K562 (cell line): ENCODE measurements around the gene MDK. TPM values are rescaled to one million over a fixed set of nuclear protein-coding genes. Genes with fewer than 3 reads are reported as not detected.
A peak's percentile ranks its signal among the peaks of the same experiment; 100 is the strongest.

ENCODE experiments used
- ARNT ChIP-seq, 2 experiments: fragments of 450-650 bp; IDR thresholded peaks; 2 replicates each; pipeline ENCODE4 v1.6.1; 2016; ENCODE audit warnings: mild to moderate bottlenecking in 1 of 2
- CXXC5 ChIP-seq: fragments of 250-450 bp; sonication (Bioruptor Pico); IDR thresholded peaks from 2 replicates; pipeline ENCODE4 v1.8.0; 2022; ENCODE audit warnings: inconsistent platforms, mild to moderate bottlenecking, moderate library complexity
- KDM1A ChIP-seq, 2 experiments: fragments of 450-650 bp; IDR thresholded peaks; 2 replicates each; pipeline ENCODE4 v1.6.1; 2016; ENCODE audit warnings: mild to moderate bottlenecking in 2 of 2
- LEF1 ChIP-seq: fragments of 450-650 bp; IDR thresholded peaks from 2 replicates; pipeline ENCODE4 v1.6.1; 2016; ENCODE audit warnings: mild to moderate bottlenecking
- MAZ ChIP-seq, 2 experiments: fragments of 450-650 bp in 1 of 2; sonication (generic) in 1 of 2; formaldehyde crosslinking; IDR thresholded peaks in 1 of 2; conservative IDR thresholded peaks in 1 of 2; 2 replicates each; pipeline versions ENCODE4 v1.4.0 to v1.5.0; 2020; ENCODE audit warnings: mild to moderate bottlenecking in 1 of 2, missing genetic modification reagents in 1 of 2
- NR4A1 ChIP-seq, 2 experiments: fragments of 250-450 bp in 1 of 2; fragments of 450-650 bp in 1 of 2; sonication (Bioruptor Pico) in 1 of 2; IDR thresholded peaks; 2 replicates each; pipeline versions ENCODE4 v1.4.0 to v1.6.1; 2016 to 2020; ENCODE audit warnings: mild to moderate bottlenecking in 2 of 2, missing compliant biosample characterization in 1 of 2, missing genetic modification characterization in 1 of 2, moderate library complexity in 1 of 2
- SREBF2 ChIP-seq: sonication (generic); formaldehyde crosslinking; IDR thresholded peaks from 2 replicates; pipeline ENCODE4 v1.4.0; 2020; ENCODE audit warnings: mild to moderate bottlenecking, missing genetic modification reagents
- ZNF316 ChIP-seq: fragments of 450-650 bp; IDR thresholded peaks from 2 replicates; pipeline ENCODE4 v1.6.1; 2016
- polyA plus RNA-seq, 8 experiments: library from polyadenylated mRNA; depleted of rRNA in 4 of 8; stranded (reverse) in 5 of 8; unstranded in 3 of 8; fragments of >200 nt; fragmentation: Nextera tagmentation in 2 of 8; fragmentation: Illumina TruSeq in 1 of 8; extraction: Ambion mirVana in 2 of 8; extraction: Trizol in 1 of 8; gene quantifications; 2 replicates each; pipeline versions ENCODE4 v1.2.1 to v1.2.3, GENCODE V29; 2011 to 2014; ENCODE audit warnings: inconsistent platforms in 1 of 8, missing spikeins in 1 of 8
- total RNA-seq, 7 experiments: library from RNA; depleted of rRNA in 6 of 7; stranded (reverse); fragments of >200 nt in 6 of 7; fragmentation: Illumina TruSeq in 2 of 7; extraction: Trizol in 2 of 7; gene quantifications; 2 replicates each; pipeline versions ENCODE4 v1.2.1 to v1.2.3, GENCODE V29; 2011 to 2021; ENCODE audit warnings: low replicate concordance in 1 of 7
- TF ChIP-seq, protein P1 (sequence below): fragments of 200-800 bp; sonication (Bioruptor generic); IDR thresholded peaks from 2 replicates; pipeline ENCODE4 v1.6.1; 2017; ENCODE audit warnings: missing genetic modification characterization, missing compliant biosample characterization
- TF ChIP-seq, protein P2 (sequence below): fragments of 450-650 bp; formaldehyde crosslinking; IDR thresholded peaks from 2 replicates; pipeline ENCODE4 v1.4.0; 2022; ENCODE audit warnings: mild to moderate bottlenecking, moderate library complexity
- TF ChIP-seq, protein P3 (sequence below), 2 experiments: IDR thresholded peaks; 2 replicates each; pipeline ENCODE4 v1.6.1; 2011; ENCODE audit warnings: borderline replicate concordance in 1 of 2, control low read depth in 1 of 2, low read depth in 1 of 2, low read length in 1 of 2, mild to moderate bottlenecking in 1 of 2, mixed read lengths in 1 of 2, moderate library complexity in 1 of 2; ENCODE audit not compliant: insufficient read depth in 1 of 2, insufficient read length in 1 of 2, poor library complexity in 1 of 2, severe bottlenecking in 1 of 2; ENCODE audit errors: extremely low read depth in 1 of 2
- TF ChIP-seq, protein P4 (sequence below), 2 experiments: fragments of 150-350 bp in 1 of 2; IDR thresholded peaks; 2 replicates each; pipeline ENCODE4 v1.6.1; 2012 to 2016; ENCODE audit warnings: low read depth in 2 of 2, low read length in 2 of 2, mild to moderate bottlenecking in 1 of 2, moderate library complexity in 1 of 2
- TF ChIP-seq, protein P5 (sequence below): sonication (generic); formaldehyde crosslinking; IDR thresholded peaks from 2 replicates; pipeline ENCODE4 v1.8.1; 2023; ENCODE audit warnings: mild to moderate bottlenecking, missing genetic modification reagents
- TF ChIP-seq, protein P6 (sequence below), 2 experiments: fragments of 250-450 bp in 1 of 2; fragments of 450-650 bp in 1 of 2; sonication (Bioruptor Pico) in 1 of 2; IDR thresholded peaks; 2 replicates each; pipeline versions ENCODE4 v1.6.1 to v1.8.0; 2016 to 2021; ENCODE audit warnings: mild to moderate bottlenecking in 2 of 2, moderate library complexity in 2 of 2, missing compliant biosample characterization in 1 of 2, missing genetic modification characterization in 1 of 2

MDK gene
- total and polyA plus RNA-seq, 9 of the 15 experiments (the other 6 are each of a cell fraction or from before 2014, with no cell fraction given) = 20.7 to 700 (median 350) TPM

DNA sequence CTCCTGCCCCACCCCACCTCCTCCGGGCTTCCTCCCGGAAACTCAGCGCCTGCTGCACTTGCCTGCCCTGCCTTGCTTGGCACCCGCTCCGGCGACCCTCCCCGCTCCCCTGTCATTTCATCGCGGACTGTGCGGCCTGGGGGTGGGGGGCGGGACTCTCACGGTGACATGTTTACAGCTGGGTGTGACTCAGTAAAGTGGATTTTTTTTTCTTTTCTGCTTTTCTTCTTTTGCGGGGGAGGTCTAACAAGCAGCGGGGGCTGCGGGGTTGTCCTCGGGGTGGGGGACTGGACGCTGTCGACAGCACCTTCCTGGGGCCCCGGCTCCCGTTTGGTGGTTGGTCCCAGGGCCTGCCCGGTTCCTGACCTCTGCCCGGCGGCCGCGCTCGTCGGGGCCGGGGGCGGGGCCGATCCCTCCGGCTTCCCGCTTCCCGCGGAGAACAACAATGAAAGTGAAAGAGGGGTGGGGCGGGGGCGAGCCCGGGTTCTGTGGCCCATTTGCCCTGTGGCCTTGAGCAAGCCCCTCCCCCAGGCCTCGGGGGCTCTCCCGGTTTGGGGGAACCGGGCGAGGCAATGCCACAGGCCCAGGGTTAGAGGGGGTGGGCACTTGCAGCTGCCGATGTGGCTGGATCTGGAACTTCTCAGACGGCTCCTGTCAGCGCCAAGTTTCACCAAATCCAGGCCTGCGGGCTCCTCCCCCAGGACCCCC, 975 bp upstream of the MDK start (continued):
- TF ChIP-seq, protein P1, sequence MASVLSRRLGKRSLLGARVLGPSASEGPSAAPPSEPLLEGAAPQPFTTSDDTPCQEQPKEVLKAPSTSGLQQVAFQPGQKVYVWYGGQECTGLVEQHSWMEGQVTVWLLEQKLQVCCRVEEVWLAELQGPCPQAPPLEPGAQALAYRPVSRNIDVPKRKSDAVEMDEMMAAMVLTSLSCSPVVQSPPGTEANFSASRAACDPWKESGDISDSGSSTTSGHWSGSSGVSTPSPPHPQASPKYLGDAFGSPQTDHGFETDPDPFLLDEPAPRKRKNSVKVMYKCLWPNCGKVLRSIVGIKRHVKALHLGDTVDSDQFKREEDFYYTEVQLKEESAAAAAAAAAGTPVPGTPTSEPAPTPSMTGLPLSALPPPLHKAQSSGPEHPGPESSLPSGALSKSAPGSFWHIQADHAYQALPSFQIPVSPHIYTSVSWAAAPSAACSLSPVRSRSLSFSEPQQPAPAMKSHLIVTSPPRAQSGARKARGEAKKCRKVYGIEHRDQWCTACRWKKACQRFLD (CRISPR knock-in tag) = 0 out of 2 replicates have a peak, but pooled peaks have one; percentile 4
- no peak for TF ChIP-seq SREBF2
- no peak for TF ChIP-seq KDM1A (IDR thresholded peaks at IDR 0.05)
- TF ChIP-seq, protein P2, sequence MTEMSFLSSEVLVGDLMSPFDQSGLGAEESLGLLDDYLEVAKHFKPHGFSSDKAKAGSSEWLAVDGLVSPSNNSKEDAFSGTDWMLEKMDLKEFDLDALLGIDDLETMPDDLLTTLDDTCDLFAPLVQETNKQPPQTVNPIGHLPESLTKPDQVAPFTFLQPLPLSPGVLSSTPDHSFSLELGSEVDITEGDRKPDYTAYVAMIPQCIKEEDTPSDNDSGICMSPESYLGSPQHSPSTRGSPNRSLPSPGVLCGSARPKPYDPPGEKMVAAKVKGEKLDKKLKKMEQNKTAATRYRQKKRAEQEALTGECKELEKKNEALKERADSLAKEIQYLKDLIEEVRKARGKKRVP (CRISPR knock-in tag) = no peak
- TF ChIP-seq CXXC5 = peak; percentile 66
- TF ChIP-seq MAZ (CRISPR knock-in tag; conservative IDR thresholded peaks at IDR 0.05 in 1 of 2, IDR thresholded peaks at IDR 0.05 in 1 of 2) = peak in 1 of 2 experiments; percentile 81; a peak in 2 of 4 replicates
- TF ChIP-seq ARNT (IDR thresholded peaks at IDR 0.05) = 0 out of 4 replicates have a peak, but pooled peaks of 1 of the 2 experiments have one; percentile 46
- TF ChIP-seq, protein P3, sequence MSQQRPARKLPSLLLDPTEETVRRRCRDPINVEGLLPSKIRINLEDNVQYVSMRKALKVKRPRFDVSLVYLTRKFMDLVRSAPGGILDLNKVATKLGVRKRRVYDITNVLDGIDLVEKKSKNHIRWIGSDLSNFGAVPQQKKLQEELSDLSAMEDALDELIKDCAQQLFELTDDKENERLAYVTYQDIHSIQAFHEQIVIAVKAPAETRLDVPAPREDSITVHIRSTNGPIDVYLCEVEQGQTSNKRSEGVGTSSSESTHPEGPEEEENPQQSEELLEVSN (IDR thresholded peaks at IDR 0.05; ENCODE audit: borderline replicate concordance in 1 of 2, extremely low read depth in 1 of 2, insufficient read depth in 1 of 2, insufficient read length in 1 of 2, low read depth in 1 of 2, low read length in 1 of 2, poor library complexity in 1 of 2, severe bottlenecking in 1 of 2) = peak in 1 of 2 experiments; percentile 62
- no peak for TF ChIP-seq NR4A1 (CRISPR knock-in tag; IDR thresholded peaks at IDR 0.05)
- no peak for TF ChIP-seq NR4A1 (tag; IDR thresholded peaks at IDR 0.05)
- TF ChIP-seq, protein P4, sequence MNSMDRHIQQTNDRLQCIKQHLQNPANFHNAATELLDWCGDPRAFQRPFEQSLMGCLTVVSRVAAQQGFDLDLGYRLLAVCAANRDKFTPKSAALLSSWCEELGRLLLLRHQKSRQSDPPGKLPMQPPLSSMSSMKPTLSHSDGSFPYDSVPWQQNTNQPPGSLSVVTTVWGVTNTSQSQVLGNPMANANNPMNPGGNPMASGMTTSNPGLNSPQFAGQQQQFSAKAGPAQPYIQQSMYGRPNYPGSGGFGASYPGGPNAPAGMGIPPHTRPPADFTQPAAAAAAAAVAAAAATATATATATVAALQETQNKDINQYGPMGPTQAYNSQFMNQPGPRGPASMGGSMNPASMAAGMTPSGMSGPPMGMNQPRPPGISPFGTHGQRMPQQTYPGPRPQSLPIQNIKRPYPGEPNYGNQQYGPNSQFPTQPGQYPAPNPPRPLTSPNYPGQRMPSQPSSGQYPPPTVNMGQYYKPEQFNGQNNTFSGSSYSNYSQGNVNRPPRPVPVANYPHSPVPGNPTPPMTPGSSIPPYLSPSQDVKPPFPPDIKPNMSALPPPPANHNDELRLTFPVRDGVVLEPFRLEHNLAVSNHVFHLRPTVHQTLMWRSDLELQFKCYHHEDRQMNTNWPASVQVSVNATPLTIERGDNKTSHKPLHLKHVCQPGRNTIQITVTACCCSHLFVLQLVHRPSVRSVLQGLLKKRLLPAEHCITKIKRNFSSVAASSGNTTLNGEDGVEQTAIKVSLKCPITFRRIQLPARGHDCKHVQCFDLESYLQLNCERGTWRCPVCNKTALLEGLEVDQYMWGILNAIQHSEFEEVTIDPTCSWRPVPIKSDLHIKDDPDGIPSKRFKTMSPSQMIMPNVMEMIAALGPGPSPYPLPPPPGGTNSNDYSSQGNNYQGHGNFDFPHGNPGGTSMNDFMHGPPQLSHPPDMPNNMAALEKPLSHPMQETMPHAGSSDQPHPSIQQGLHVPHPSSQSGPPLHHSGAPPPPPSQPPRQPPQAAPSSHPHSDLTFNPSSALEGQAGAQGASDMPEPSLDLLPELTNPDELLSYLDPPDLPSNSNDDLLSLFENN (IDR thresholded peaks at IDR 0.05; ENCODE audit: low read depth in 2 of 2, low read length in 2 of 2) = peak in 1 of 2 experiments; percentile 17; a peak in 1 of 4 replicates
- TF ChIP-seq, protein P5, sequence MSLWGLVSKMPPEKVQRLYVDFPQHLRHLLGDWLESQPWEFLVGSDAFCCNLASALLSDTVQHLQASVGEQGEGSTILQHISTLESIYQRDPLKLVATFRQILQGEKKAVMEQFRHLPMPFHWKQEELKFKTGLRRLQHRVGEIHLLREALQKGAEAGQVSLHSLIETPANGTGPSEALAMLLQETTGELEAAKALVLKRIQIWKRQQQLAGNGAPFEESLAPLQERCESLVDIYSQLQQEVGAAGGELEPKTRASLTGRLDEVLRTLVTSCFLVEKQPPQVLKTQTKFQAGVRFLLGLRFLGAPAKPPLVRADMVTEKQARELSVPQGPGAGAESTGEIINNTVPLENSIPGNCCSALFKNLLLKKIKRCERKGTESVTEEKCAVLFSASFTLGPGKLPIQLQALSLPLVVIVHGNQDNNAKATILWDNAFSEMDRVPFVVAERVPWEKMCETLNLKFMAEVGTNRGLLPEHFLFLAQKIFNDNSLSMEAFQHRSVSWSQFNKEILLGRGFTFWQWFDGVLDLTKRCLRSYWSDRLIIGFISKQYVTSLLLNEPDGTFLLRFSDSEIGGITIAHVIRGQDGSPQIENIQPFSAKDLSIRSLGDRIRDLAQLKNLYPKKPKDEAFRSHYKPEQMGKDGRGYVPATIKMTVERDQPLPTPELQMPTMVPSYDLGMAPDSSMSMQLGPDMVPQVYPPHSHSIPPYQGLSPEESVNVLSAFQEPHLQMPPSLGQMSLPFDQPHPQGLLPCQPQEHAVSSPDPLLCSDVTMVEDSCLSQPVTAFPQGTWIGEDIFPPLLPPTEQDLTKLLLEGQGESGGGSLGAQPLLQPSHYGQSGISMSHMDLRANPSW (CRISPR knock-in tag) = no peak
- TF ChIP-seq, protein P6, sequence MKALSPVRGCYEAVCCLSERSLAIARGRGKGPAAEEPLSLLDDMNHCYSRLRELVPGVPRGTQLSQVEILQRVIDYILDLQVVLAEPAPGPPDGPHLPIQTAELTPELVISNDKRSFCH (CRISPR knock-in tag; IDR thresholded peaks at IDR 0.05) = no peak
- TF ChIP-seq, protein P6 (tag; IDR thresholded peaks at IDR 0.05) = no peak
- TF ChIP-seq LEF1 = peak; percentile 62; the same call in 1 of the 2 replicates
- 0 out of 2 replicates have a peak, but pooled peaks have one; percentile 6 for TF ChIP-seq ZNF316
